Trophoblast cell (in vitro differentiated cells and primary cell): ENCODE data around the gene ALKBH5.

Source experiments
- DNase-seq, 2 donors: peaks; one replicate each; pipeline ENCODE4 v3.0.0-alpha.2; 2016
- H2AFZ ChIP-seq: 2 replicates; pipeline ENCODE4 v1.6.1; 2013; ENCODE audit warnings: low read length, moderate library complexity, mild to moderate bottlenecking; ENCODE audit not compliant: insufficient read depth, poor library complexity
- H2AK5ac ChIP-seq: 2 replicates; pipeline ENCODE4 v1.6.1; 2013; ENCODE audit warnings: mild to moderate bottlenecking, low read length
- H2BK120ac ChIP-seq: 2 replicates; pipeline ENCODE4 v1.6.1; 2013; ENCODE audit warnings: low read length, mild to moderate bottlenecking, moderate library complexity; ENCODE audit not compliant: insufficient read depth, poor library complexity
- H2BK12ac ChIP-seq: 2 replicates; pipeline ENCODE4 v1.6.1; 2013; ENCODE audit warnings: mild to moderate bottlenecking, low read length, moderate library complexity
- H2BK5ac ChIP-seq: 2 replicates; pipeline ENCODE4 v1.6.1; 2013; ENCODE audit warnings: low read length, low read depth, moderate library complexity, mild to moderate bottlenecking; ENCODE audit not compliant: poor library complexity
- H3K14ac ChIP-seq: 2 replicates; pipeline ENCODE4 v1.6.1; 2013; ENCODE audit warnings: mild to moderate bottlenecking, low read length
- H3K18ac ChIP-seq: 2 replicates; pipeline ENCODE4 v1.6.1; 2013; ENCODE audit warnings: mild to moderate bottlenecking, low read length
- H3K23ac ChIP-seq: 2 replicates; pipeline ENCODE4 v1.6.1; 2013; ENCODE audit warnings: low read length
- H3K27ac ChIP-seq: 2 replicates; pipeline ENCODE4 v1.5.1; 2013; ENCODE audit warnings: low read depth, mild to moderate bottlenecking, inconsistent platforms, low read length, moderate library complexity
- H3K27me3 ChIP-seq: 2 replicates; pipeline ENCODE4 v1.6.1; 2013; ENCODE audit warnings: inconsistent platforms, mild to moderate bottlenecking, low read length, moderate library complexity; ENCODE audit not compliant: insufficient read depth
- H3K36me3 ChIP-seq, 2 experiments: 1 replicate in 1 of 2; 2 replicates in 1 of 2; pipeline ENCODE4 v1.6.1; 2013; ENCODE audit warnings: low read length in 2 of 2, mild to moderate bottlenecking in 2 of 2, moderate library complexity in 1 of 2; ENCODE audit not compliant: insufficient read depth in 2 of 2, control insufficient read depth in 1 of 2
- H3K4ac ChIP-seq: 2 replicates; pipeline ENCODE4 v1.6.1; 2013; ENCODE audit warnings: low read depth, mild to moderate bottlenecking, low read length, moderate library complexity
- H3K4me1 ChIP-seq, 2 experiments: 1 replicate in 1 of 2; 2 replicates in 1 of 2; pipeline ENCODE4 v1.6.1; 2013; ENCODE audit warnings: low read length in 2 of 2, mild to moderate bottlenecking in 2 of 2, moderate library complexity in 1 of 2; ENCODE audit not compliant: insufficient read depth in 2 of 2, control insufficient read depth in 1 of 2
- H3K4me2 ChIP-seq: 2 replicates; pipeline ENCODE4 v1.6.1; 2013; ENCODE audit warnings: inconsistent platforms, mild to moderate bottlenecking, low read length, moderate library complexity
- H3K4me3 ChIP-seq: 2 replicates; pipeline ENCODE4 v1.5.1; 2013; ENCODE audit warnings: mild to moderate bottlenecking, low read depth, low read length, inconsistent platforms
- H3K79me1 ChIP-seq: one replicate; pipeline ENCODE4 v1.6.1; 2013; ENCODE audit warnings: low read length
- H3K79me2 ChIP-seq: 2 replicates; pipeline ENCODE4 v1.6.1; 2013; ENCODE audit warnings: low read length, mild to moderate bottlenecking; ENCODE audit not compliant: control insufficient read depth, insufficient read depth, poor library complexity
- H3K9ac ChIP-seq: 2 replicates; pipeline ENCODE4 v1.6.1; 2013; ENCODE audit warnings: mild to moderate bottlenecking, low read length
- H3K9me3 ChIP-seq: 2 replicates; pipeline ENCODE4 v1.6.1; 2013; ENCODE audit warnings: low read depth, mild to moderate bottlenecking, control low read depth, inconsistent platforms, low read length; ENCODE audit not compliant: insufficient read depth
- H4K12ac ChIP-seq: 2 replicates; pipeline ENCODE4 v1.6.1; 2013; ENCODE audit warnings: low read depth, mild to moderate bottlenecking, low read length, moderate library complexity
- H4K8ac ChIP-seq: 2 replicates; pipeline ENCODE4 v1.6.1; 2013; ENCODE audit warnings: low read depth, mild to moderate bottlenecking, low read length, moderate library complexity
- H4K91ac ChIP-seq: one replicate; pipeline ENCODE4 v1.6.1; 2013; ENCODE audit warnings: low read depth, mild to moderate bottlenecking, low read length, moderate library complexity
- WGBS: extraction: QIAGEN DNeasy Blood & Tissue Kit; methylation state at CpG from one replicate; pipeline ENCODE4 v1.1.7; 2013; ENCODE audit warnings: missing lambda C conversion rate; ENCODE audit not compliant: insufficient read length, insufficient coverage; ENCODE audit errors: extremely low coverage; 5-methylcytosine and 5-hydroxymethylcytosine counted together

The ALKBH5 gene

GRCh38 chr17:18237461-18237860, 53.8 kb downstream of the ALKBH5 start:
- Histone ChIP-seq H3K36me3 (peaks cover 88 to 91% of the 10 kb centered on the region in 2 experiments), H3K79me2 (no peaks in the 10 kb centered on the region), H2AFZ (no peak overlapping the region), H4K12ac (no peak overlapping the region), H3K4me2 (no peak overlapping the region), H3K27me3 (no peaks in the 10 kb centered on the region), H3K23ac (no peak overlapping the region), H3K9ac (no peak overlapping the region), H3K4ac (no peak overlapping the region), H2AK5ac (no peak overlapping the region), H4K91ac (no peak overlapping the region), H3K14ac (no peak overlapping the region), H3K4me1 (no peaks in the 10 kb centered on the region), H3K79me1 (no peaks in the 10 kb centered on the region), H4K8ac (no peak overlapping the region), H3K18ac (no peak overlapping the region), H2BK12ac (no peak overlapping the region), H3K4me3 (no peak overlapping the region), H2BK5ac (no peak overlapping the region), H3K9me3 (peaks cover 1% of the 10 kb centered on the region), H2BK120ac (no peak overlapping the region), H3K27ac (no peak overlapping the region)
- WGBS: no CpG with 5 or more reads among the region's 20 CpGs
- DNase-seq: no peak

DNA sequence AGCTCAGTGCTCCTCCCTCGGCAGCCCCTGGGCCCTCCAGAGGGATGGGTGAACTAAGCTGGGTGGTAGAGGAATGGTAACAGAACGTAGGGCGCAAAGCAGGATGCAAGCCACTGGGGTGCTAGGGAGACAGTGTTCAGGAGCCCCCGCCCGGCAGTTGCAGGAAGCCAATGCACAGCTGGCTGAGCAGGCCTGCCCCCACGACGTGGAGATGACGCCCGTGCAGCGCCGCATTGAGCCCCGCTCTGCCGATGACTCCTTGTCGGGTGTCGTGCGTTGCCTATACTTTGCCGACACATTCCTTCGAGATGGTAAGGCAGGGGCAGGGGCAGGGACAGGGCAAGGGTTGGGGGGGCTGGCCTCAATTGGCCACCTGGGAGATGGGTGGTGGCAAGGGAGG, 54.7 kb downstream of the ALKBH5 start:
- no peak overlapping the region for H3K14ac ChIP-seq

DNA sequence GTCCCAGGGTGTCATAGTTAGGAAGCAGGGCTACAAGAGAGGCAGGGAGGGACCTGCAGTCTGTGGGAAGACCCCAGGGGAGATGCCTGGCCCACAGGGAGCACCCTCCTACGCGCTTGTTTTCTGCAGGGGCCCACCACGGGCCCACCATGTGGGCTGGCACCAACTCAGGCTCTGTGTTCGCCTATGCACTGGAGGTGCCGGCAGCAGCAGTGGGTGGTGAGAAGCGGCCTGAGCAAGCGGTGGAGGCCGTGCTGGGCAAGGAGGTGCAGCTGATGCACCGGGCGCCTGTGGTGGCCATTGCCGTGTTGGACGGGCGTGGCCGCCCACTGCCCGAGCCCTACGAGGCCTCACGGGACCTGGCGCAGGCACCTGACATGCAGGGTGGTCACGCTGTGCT, 56.8 kb downstream of the ALKBH5 start:
- Histone ChIP-seq H2BK5ac (no peak overlapping the region), H2BK120ac (no peak overlapping the region), H3K36me3 (peaks cover 80 to 82% of the 10 kb centered on the region in 2 experiments), H3K9ac (no peak overlapping the region), H3K27ac (no peak overlapping the region), H2AFZ (no peak overlapping the region), H3K4me2 (no peak overlapping the region), H3K4me1 (no peaks in the 10 kb centered on the region), H3K18ac (no peak overlapping the region), H3K14ac (no peak overlapping the region), H4K8ac (no peak overlapping the region), H3K9me3 (peaks cover 1% of the 10 kb centered on the region), H4K91ac (no peak overlapping the region), H3K79me2 (no peaks in the 10 kb centered on the region), H3K23ac (no peak overlapping the region), H3K4me3 (no peak overlapping the region), H3K4ac (no peak overlapping the region), H3K79me1 (no peaks in the 10 kb centered on the region), H3K27me3 (no peaks in the 10 kb centered on the region), H2BK12ac (no peak overlapping the region), H4K12ac (no peak overlapping the region), H2AK5ac (no peak overlapping the region)
- no CpG with 5 or more reads among the region's 19 CpGs for WGBS
- DNase-seq: no peak

More for the DNA sequence above, 54.7 kb downstream of the ALKBH5 start:
- peaks cover 86 to 88% of the 10 kb centered on the region in 2 experiments for H3K36me3 ChIP-seq
- H3K4me3 ChIP-seq: no peak overlapping the region
- no peaks in the 10 kb centered on the region for H3K4me1 ChIP-seq
- H3K18ac ChIP-seq: no peak overlapping the region
- H2BK5ac ChIP-seq: no peak overlapping the region
- no peak overlapping the region for H2AFZ ChIP-seq
- no peak overlapping the region for H4K91ac ChIP-seq
- no peak overlapping the region for H2BK12ac ChIP-seq
- no peak overlapping the region for H3K4me2 ChIP-seq
- no peak overlapping the region for H4K12ac ChIP-seq
- no peak for DNase-seq
- no peak overlapping the region for H2BK120ac ChIP-seq
- no peak overlapping the region for H3K4ac ChIP-seq
- no CpG with 5 or more reads among the region's 18 CpGs for WGBS
- H3K79me2 ChIP-seq: no peaks in the 10 kb centered on the region
- H3K27ac ChIP-seq: no peak overlapping the region
- H3K79me1 ChIP-seq: no peaks in the 10 kb centered on the region
- no peak overlapping the region for H4K8ac ChIP-seq
- no peaks in the 10 kb centered on the region for H3K27me3 ChIP-seq
- H3K23ac ChIP-seq: no peak overlapping the region
- H3K9me3 ChIP-seq: peaks cover 1% of the 10 kb centered on the region
- H2AK5ac ChIP-seq: no peak overlapping the region
- no peak overlapping the region for H3K9ac ChIP-seq

GRCh38 chr17:18241229-18241871, 57.7 kb downstream of the ALKBH5 start:
- H3K27ac ChIP-seq: no peak overlapping the region
- no peak overlapping the region for H3K4me3 ChIP-seq
- no CpG with 5 or more reads among the region's 28 CpGs for WGBS
- H4K12ac ChIP-seq: no peak overlapping the region
- H3K27me3 ChIP-seq: no peaks in the 10 kb centered on the region
- H3K79me1 ChIP-seq: no peaks in the 10 kb centered on the region
- H3K9me3 ChIP-seq: peaks cover 1% of the 10 kb centered on the region
- no peak overlapping the region for H3K9ac ChIP-seq
- no peak overlapping the region for H2AFZ ChIP-seq
- H3K36me3 ChIP-seq: peaks cover 80 to 82% of the 10 kb centered on the region in 2 experiments
- no peaks in the 10 kb centered on the region for H3K79me2 ChIP-seq
- no peak overlapping the region for H4K91ac ChIP-seq
- no peak overlapping the region for H3K4me2 ChIP-seq
- no peak overlapping the region for H3K18ac ChIP-seq
- H3K23ac ChIP-seq: no peak overlapping the region
- no peak for DNase-seq
- no peak overlapping the region for H3K4ac ChIP-seq
- no peaks in the 10 kb centered on the region for H3K4me1 ChIP-seq
- no peak overlapping the region for H2BK12ac ChIP-seq
- no peak overlapping the region for H4K8ac ChIP-seq
- no peak overlapping the region for H2AK5ac ChIP-seq
- H2BK120ac ChIP-seq: no peak overlapping the region
- no peak overlapping the region for H3K14ac ChIP-seq
- no peak overlapping the region for H2BK5ac ChIP-seq
